Activated naive CD8-positive, alpha-beta T cell treated with anti-CD3 and anti-CD28 coated beads, Interleukin-2, amount 50 U/mL, for 16 hours (primary cell): ENCODE results near the gene FBLN5.
"Not testable (repeated sequence)": the region's sequence is repeated elsewhere in the genome, so short reads cannot be mapped to it uniquely, and the experiment has no call there.

ENCODE experiments used
- DNase-seq: peaks from one replicate; pipeline ENCODE4 v3.0.0-alpha.2; 2020; ENCODE audit warnings: low read depth, low spot score

FBLN5 gene

DNA sequence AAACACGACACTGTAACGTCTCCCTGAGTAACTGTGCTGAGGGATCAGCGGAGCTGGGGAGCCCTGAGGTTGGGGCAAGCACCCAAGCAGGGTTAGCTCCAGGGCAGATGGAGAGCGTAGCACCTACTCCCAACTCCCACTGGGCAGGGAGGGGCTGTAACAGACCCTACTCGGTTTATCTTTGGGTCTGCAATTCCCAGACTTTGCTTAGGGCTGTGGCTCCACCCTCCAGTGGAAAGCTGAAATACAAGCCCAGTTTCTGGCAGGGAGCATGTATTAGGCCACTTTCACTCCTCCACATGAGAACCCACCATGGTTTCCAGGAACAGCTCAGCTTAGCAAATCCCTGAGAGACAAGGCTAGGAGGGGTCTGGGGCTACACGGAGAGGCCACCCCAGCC lies 62.8 kb downstream of the FBLN5 start:
- no peak for DNase-seq

DNA sequence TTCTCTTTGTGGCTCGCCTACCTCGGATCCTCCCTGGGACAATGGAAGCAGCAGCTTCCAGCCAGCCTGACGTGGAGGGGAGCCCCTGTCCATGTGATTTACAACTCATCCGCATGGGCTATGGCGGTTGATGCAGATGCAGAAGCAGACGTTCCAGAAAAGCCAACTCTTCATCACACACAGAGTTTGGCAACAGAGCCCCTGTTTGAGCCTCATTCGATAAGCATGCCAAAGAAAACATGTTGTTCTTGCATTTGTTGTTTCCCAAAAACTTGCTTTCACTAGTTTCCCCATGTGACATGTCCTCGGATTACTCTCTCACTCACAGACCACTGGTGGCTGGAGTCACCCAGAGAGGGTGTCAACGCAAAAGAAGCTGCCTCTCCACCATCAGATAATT lies 63.7 kb downstream of the FBLN5 start:
- DNase-seq: no peak

DNA sequence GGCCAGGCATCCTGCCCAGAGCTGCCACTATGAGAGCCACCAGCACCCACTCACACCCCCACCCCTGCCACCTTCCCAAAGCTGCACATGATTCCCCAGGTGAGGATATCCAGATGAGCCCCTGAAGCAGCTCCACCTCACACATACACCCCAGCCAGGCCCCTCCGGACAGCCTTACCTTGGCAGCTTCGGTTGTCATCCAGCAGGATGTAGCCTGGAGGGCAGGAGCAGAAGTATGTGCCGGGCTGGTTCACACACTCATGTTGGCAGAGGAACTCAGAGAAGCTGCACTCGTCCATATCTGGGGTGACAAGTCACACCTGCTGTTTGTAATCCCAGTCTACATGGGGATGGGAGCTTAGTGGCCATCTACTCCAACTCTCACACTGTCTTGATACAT lies 64.7 kb downstream of the FBLN5 start:
- no peak for DNase-seq

DNA sequence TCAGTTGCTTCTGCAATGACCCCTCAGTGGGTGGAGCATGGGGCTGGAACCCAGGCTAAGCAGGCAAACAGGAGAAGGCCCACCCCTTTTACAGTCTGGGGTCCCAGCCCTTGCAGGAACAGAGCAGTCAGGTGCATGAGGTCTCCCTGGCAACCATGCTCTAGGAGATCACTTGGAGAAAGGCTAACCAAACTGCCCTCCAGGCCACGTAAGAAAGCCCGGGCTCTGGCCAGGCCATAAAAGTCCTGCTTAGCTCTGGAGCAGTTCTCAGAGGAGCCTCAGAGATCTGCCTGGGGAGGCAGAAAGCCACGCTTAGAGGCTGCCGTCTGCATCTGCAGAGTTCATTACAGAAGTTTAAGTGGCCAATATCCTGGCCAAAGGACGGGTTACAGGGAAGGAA lies 65.1 kb downstream of the FBLN5 start:
- no peak for DNase-seq

- DNase-seq: no peak
Measured at GRCh38 chr14:91879196-91879595, 68.3 kb downstream of the FBLN5 start.

GRCh38 chr14:91878274-91878673 lies 69.2 kb downstream of the FBLN5 start:
- DNase-seq: no peak

DNA sequence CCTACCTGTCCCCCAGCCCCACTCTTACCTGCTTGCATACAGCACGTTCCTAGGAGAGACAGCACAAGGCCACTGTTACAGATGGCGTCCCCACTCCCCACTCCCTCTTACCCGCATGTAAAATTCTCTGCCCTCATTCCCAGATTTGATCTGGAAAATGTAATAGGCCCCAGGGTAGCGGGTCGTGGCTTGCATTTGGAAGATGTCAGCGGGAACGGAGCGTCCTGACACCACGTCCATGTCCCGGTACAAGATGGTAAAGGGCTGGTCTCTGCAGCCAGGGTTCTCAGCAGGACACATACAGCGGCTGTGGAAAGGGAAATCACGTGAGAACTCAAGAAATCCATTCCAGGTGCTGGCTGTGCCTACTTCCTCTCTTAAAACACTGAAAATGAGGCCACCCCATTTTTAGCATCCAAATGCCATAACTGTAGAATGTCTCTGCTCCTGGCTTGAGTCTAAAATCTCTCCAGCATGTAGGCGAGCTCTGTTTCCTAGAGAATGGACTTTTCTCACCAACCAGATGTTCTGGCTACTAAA lies 70.0 kb downstream of the FBLN5 start:
- DNase-seq: no peak

- DNase-seq: no peak
Measured at GRCh38 chr14:91876492-91876891, 71.0 kb downstream of the FBLN5 start.

GRCh38 chr14:91875525-91876286 lies 71.8 kb downstream of the FBLN5 start:
- DNase-seq: no peak

DNA sequence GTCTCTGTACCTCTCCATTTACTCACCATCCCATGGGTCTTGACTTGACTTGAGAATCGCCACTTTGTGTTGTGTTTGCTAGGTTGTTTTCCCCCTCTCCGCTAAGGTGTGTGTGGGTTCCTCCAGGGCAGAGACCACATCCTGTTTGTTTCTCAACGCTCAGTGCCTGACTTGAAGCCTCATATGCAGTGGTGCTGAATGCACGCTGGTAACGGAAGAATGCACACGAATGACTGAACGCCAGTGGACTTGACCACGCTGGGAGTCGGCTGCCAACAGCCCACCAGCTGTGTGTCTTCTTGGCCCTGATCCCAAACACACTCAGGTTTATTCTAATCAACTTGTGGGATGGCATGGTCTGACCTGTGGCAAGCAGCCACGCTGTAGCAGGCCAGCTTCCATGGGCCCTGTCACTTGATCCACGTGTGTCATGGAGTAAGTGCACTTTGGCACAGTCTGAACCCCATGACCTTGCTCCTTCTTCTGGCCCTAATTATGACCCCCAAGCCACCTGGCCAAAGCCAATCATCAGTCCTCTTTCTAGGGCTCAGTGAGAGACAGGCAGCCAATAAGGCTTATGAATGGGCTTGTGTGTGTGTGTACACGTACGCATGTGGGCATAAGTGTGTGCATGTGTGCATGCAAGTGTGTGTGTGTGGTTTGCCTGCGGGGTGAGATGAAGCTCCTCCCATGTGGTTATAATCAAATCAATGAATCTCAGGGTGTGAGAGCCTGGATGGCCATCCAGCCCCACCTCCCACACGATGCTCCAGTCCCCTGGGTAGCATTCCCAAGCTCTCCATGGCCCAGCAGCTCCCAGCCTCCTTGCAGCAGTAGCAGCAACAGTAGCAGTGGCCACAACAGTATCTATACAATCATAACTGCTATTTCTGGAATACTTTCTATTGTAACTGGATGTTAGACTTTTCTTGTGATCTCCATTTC lies 73.8 kb downstream of the FBLN5 start:
- DNase-seq: no peak

DNA sequence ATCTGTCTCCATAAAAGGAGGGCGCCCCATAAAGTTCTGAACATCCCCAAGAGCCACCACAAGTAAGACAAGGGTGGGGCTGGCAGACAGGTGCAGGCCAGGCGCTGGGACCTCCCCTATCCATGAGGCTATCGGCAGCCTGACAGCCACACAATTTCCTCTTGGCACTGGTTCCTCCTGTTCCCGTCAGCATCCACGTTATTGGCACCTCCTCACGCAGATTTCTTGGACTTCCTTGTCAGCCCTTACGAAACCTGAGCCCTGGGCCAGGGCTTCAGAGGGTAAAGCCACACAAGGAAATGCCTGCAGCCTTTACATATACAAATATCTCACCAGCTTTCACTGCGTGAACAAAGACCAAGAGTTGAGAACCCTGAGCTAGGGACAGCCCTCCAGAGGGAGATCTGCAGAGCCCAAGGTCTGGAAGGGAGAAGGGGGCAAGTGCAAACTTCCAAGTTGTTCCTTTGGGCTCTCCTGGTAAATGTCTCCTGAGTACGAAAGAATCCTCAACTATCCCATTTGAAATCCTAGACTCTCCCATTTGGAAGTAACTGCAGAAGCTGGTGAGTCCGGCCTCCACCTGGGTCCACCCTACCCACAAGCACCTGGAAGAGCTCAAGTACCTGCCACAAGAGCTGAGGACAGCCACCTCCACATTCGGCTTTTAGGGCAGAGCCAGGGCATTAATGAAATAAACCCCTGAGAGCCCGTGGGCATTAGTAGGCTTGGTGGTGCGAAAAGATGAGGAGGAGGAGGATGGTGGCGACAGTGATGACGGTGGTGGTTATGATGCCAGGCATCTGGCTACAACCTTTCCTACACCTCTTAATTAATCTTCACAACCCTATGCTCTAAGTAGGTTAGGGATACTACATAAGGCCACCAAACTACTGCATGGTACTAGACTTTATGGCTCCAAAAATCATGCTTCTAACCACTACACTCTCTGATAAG lies 74.7 kb downstream of the FBLN5 start:
- DNase-seq: no peak

DNA sequence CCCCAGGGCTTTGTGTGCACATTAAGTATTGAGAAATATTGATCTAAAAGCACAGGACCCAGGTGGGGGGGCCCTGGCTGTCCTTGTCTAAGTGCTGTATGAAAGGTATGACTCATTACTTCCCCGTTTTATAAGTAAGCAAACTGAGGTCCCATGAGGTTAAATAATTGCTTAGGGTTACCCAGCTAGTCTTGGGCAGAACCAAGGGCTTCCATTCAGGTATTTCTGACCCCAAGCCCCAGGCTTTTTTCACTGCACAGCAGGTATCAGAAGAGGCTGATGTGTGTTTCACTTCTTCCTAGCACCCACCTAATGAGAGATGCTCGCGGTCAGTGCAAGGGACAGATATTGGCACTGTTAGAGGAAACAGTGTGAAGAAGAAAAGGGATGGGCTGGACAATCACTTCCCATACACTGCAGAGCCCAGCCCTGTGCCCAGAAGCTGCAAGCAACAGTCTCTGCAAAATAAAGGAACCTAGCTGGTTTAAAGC lies 75.4 kb downstream of the FBLN5 start:
- no peak for DNase-seq

- DNase-seq: not testable (repeated sequence)
Measured at GRCh38 chr14:91871401-91871800, 76.1 kb downstream of the FBLN5 start.

- no peak for DNase-seq
Measured at GRCh38 chr14:91870890-91871289, 76.6 kb downstream of the FBLN5 start.

GRCh38 chr14:91870001-91870400 lies 77.5 kb downstream of the FBLN5 start:
- no peak for DNase-seq

DNA sequence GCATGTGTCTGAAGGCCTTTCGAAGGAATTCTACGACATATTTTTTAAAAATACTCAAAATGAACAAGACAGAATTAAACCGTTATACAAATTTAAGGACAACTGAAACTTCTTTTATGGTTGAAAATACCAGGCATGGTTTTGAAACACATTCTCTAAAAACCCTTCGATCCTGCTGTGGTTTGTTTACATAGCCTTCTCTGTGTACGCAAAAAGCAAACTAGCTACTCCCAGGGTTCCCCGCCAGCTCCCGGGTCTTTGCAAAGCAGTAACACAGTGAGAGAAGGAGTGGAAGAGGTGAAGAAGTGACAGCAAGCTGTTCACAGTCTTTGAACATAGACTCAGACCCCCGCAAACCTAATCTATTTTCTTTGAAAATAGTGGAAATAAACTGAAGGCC lies 77.9 kb downstream of the FBLN5 start:
- DNase-seq: no peak

GRCh38 chr14:91867316-91867988 lies 80.0 kb downstream of the FBLN5 start, which contains the start of gene TC2N:
TSS of gene TC2N (minus strand) at chr14:91867536. CDS start at chr14:91813769, 53,767 bp downstream.
- no peak for DNase-seq

GRCh38 chr14:91866511-91867295 lies 80.8 kb downstream of the FBLN5 start:
- DNase-seq: no peak

DNA sequence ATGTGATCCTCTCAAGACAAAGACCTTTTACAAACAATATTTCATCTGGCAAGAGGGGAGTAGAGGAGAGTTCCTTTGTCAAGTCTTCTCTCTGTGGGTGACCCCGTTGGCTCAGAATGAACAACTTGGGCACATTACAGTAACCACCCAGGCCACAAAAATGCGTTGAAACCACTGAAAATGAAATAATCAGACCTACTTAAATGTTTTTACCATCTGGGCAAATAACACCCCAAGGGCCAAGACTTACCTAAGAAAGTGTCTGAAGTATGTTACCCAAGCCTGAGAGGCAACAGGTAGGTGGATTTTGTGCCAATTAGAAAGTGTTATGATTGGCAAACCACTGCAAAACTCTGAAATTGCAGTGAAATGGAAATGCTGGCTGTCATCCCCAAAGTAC lies 81.4 kb downstream of the FBLN5 start:
- DNase-seq: no peak

DNA sequence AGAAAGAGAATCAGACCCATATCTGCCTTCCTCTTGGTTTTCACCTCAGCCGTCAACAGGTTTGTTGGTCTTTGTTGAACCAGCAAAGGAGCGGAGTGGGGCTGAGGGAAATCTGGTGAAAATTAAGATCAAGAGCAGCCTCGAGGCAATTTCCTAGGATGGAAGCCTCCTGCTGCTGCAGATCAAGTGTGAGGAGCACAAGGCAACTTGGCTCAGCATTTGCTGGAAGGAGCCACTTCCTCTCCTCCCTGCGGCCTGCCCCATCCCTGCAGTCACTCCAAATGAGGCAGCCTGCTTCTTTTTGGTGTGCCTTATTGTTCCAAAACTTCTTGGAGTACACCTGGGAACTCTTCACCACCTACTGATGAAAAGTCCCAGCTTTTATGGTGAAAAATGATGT lies 85.1 kb downstream of the FBLN5 start:
- DNase-seq: no peak
